HepG2 (cell line): ENCODE results near the gene OR5K2. TPM values are rescaled to one million over a fixed set of nuclear protein-coding genes. Genes with fewer than 3 reads are reported as not detected.

ENCODE experiments used
- ATAC-seq: fragments of 200-7000 bp; cut with Tn5 transposase; 3 replicates; pipeline ENCODE4 v1.9.1; 2020; ENCODE audit warnings: mild to moderate bottlenecking, moderate library complexity
- BruUV-seq: library from RNA; stranded (reverse); fragments of 400-500 nt; replicated peaks from 2 replicates; lab custom pipeline; 2021; lab: Mats Ljungman, UMichigan
- CTCF ChIA-PET: fragments of 300-600 bp; formaldehyde crosslinking; extraction: SDS; loops from one replicate; lab custom pipeline; 2021; ENCODE audit warnings: low total read pairs, inconsistent platforms, low intra/inter-chr PET ratio; lab: Yijun Ruan, JAX
- POLR2A ChIA-PET: fragments of 350-600 bp; sonication (Branson Sonifier 250); formaldehyde crosslinking; loops from one replicate; lab custom pipeline; 2020; ENCODE audit warnings: antibody characterized with exemption, inconsistent platforms; lab: Yijun Ruan, JAX
- DNase-seq: peaks from one replicate; pipeline ENCODE4 v3.0.0-alpha.2; 2015; ENCODE audit warnings: low spot score
- FAIRE-seq: peaks from 3 replicates; lab custom pipeline; 2011; peaks lifted over from hg19 to GRCh38; lab: Jason Lieb, UNC
- H2AFZ ChIP-seq: one replicate; pipeline ENCODE4 v1.6.1; 2011; ENCODE audit warnings: low read length, inconsistent platforms
- H3K27ac ChIP-seq: fragments of 300-600 bp; 3 replicates; pipeline ENCODE4 v1.8.0; 2011; ENCODE audit warnings: mixed run types, mild to moderate bottlenecking, mixed read lengths, low read length, inconsistent platforms; ENCODE audit not compliant: insufficient read depth; ENCODE audit errors: extremely low read length
- H3K27me3 ChIP-seq, 2 experiments: fragments of 200-600 bp in 1 of 2; 2 replicates in 1 of 2; 3 replicates in 1 of 2; pipeline versions ENCODE4 v1.6.0 to v1.8.0; 2011; ENCODE audit warnings: low read length in 2 of 2, mild to moderate bottlenecking in 2 of 2, moderate library complexity in 2 of 2, inconsistent platforms in 1 of 2; ENCODE audit not compliant: insufficient read depth in 2 of 2, control insufficient read depth in 1 of 2
- H3K36me3 ChIP-seq, 2 experiments: fragments of 200-600 bp in 1 of 2; replicated peaks in 1 of 2; 2 replicates in 1 of 2; 3 replicates in 1 of 2; pipeline versions ENCODE4 v1.5.1 to v1.8.0; 2011; ENCODE audit warnings: low read length in 2 of 2, inconsistent platforms in 1 of 2; ENCODE audit not compliant: insufficient read depth in 2 of 2, control insufficient read depth in 1 of 2
- H3K4me1 ChIP-seq: 2 replicates; pipeline ENCODE4 v1.5.1; 2012; ENCODE audit warnings: low read length, inconsistent platforms; ENCODE audit not compliant: insufficient read depth
- H3K4me2 ChIP-seq: 2 replicates; pipeline ENCODE4 v1.6.0; 2011; ENCODE audit warnings: low read depth, low read length, inconsistent platforms
- H3K4me3 ChIP-seq, 3 experiments: fragments of 200-600 bp in 1 of 3; sonication (generic), shearing (Covaris generic) in 1 of 3; replicated peaks in 1 of 3; 2 replicates each; pipeline ENCODE4 v1.5.1; 2011 to 2016; ENCODE audit warnings: low read length in 3 of 3, inconsistent platforms in 2 of 3, low read depth in 2 of 3, mild to moderate bottlenecking in 2 of 3, control low read depth in 1 of 3, mixed read lengths in 1 of 3; ENCODE audit not compliant: insufficient read depth in 1 of 3
- H3K79me2 ChIP-seq: one replicate; pipeline ENCODE4 v1.6.1; 2011; ENCODE audit warnings: low read length, inconsistent platforms; ENCODE audit not compliant: insufficient read depth
- H3K9ac ChIP-seq: 2 replicates; pipeline ENCODE4 v1.6.0; 2011; ENCODE audit warnings: mild to moderate bottlenecking, low read depth, low read length, inconsistent platforms; ENCODE audit not compliant: insufficient read depth
- H3K9me3 ChIP-seq: 2 replicates; pipeline ENCODE4 v1.5.1; 2012; ENCODE audit warnings: mild to moderate bottlenecking, low read length
- H4K20me1 ChIP-seq: 2 replicates; pipeline ENCODE4 v1.6.0; 2011; ENCODE audit warnings: inconsistent platforms, mild to moderate bottlenecking, low read length, moderate library complexity; ENCODE audit not compliant: insufficient read depth
- KAT8 ChIP-seq: IDR thresholded peaks from 2 replicates; pipeline ENCODE4 v1.6.1; 2016; ENCODE audit warnings: missing genetic modification reagents, missing compliant biosample characterization
- KDM5B ChIP-seq: sonication (generic); formaldehyde crosslinking; IDR thresholded peaks from 2 replicates; pipeline ENCODE4 v1.4.0; 2020; ENCODE audit warnings: missing genetic modification reagents, mild to moderate bottlenecking, borderline replicate concordance
- KLF6 ChIP-seq: IDR thresholded peaks from 2 replicates; pipeline ENCODE4 v1.8.0; 2016; ENCODE audit warnings: missing biosample characterization, missing genetic modification reagents
- MAX ChIP-seq: IDR thresholded peaks from 2 replicates; pipeline ENCODE4 v1.6.1; 2012; ENCODE audit warnings: inconsistent platforms
- MAZ ChIP-seq, 2 experiments: sonication (generic) in 1 of 2; formaldehyde crosslinking in 1 of 2; IDR thresholded peaks; 2 replicates each; pipeline versions ENCODE4 v1.5.0 to v1.6.1; 2012 to 2020; ENCODE audit warnings: low read depth in 2 of 2, mild to moderate bottlenecking in 2 of 2, borderline replicate concordance in 1 of 2, improper control_type of control experiment in 1 of 2, low read length in 1 of 2, missing genetic modification reagents in 1 of 2, moderate library complexity in 1 of 2
- RNF219 ChIP-seq: sonication (generic); formaldehyde crosslinking; IDR thresholded peaks from 2 replicates; pipeline ENCODE4 v1.5.0; 2020; ENCODE audit warnings: mild to moderate bottlenecking, missing genetic modification reagents
- RXRA ChIP-seq: sonication (generic); formaldehyde crosslinking; IDR thresholded peaks from 2 replicates; pipeline ENCODE4 v1.5.1; 2020; ENCODE audit warnings: missing genetic modification reagents
- ZBTB3 ChIP-seq: sonication (generic); formaldehyde crosslinking; IDR thresholded peaks from 2 replicates; pipeline ENCODE4 v1.4.0; 2020; ENCODE audit warnings: low read depth, mild to moderate bottlenecking, moderate library complexity, missing genetic modification reagents, borderline replicate concordance
- ZNF646 ChIP-seq: sonication (generic); formaldehyde crosslinking; IDR thresholded peaks from 2 replicates; pipeline ENCODE4 v1.9.0; 2021; ENCODE audit warnings: mild to moderate bottlenecking, missing genetic modification reagents
- WGBS: methylation state at CpG from one replicate; pipeline ENCODE4 v1.1.6; 2017; ENCODE audit warnings: low lambda C conversion rate; 5-methylcytosine and 5-hydroxymethylcytosine counted together
- in situ Hi-C: cut with HindIII; loops from 2 replicates; pipeline ENCODE4 v1.10.0; 2017; ENCODE audit warnings: low pct_unique_long_range_greater_than_20kb; ENCODE audit not compliant: extremely low pct_ligation_motif_present
- intact Hi-C: fragments of 100-400 bp; cut with micrococcal nuclease; formaldehyde crosslinking; loops from one replicate; pipeline ENCODE4 v1.10.0; 2022; ENCODE audit not compliant: unreplicated experiment
- polyA plus RNA-seq, 8 experiments: library from polyadenylated mRNA; depleted of rRNA in 3 of 8; stranded (reverse) in 7 of 8; unstranded in 1 of 8; fragments of >200 nt; fragmentation: Illumina TruSeq in 4 of 8; extraction: Trizol in 4 of 8; gene quantifications; 2 replicates each; pipeline versions ENCODE4 v1.2.1 to v1.2.3, GENCODE V29; 2011 to 2016; ENCODE audit warnings: low read depth in 4 of 8, missing spikeins in 1 of 8, mixed read lengths in 1 of 8; ENCODE audit not compliant: insufficient read depth in 1 of 8
- total RNA-seq, 5 experiments: library from RNA; depleted of rRNA; stranded (reverse); fragments of >200 nt; fragmentation: Illumina TruSeq; extraction: Trizol; gene quantifications; 2 replicates each; pipeline ENCODE4 v1.2.3, GENCODE V29; 2016; ENCODE audit warnings: low read depth in 1 of 5

OR5K2 gene
- total and polyA plus RNA-seq, 2 of the 13 experiments (the other 11 are each of a cell fraction or from before 2014, with no cell fraction given) = not detected

- TF ChIP-seq MAX (no peak), KLF6 (no peak), ZBTB3 (no peak), KAT8 (CRISPR knock-in tag) (no peak)
These were observed 7.1 kb downstream of the OR5K2 start (continued) for GRCh38 chr3:98504539-98504938.

- no peaks in the 10 kb centered on the region for H3K79me2 ChIP-seq
- H3K9ac ChIP-seq = no peak overlapping the region
- in situ Hi-C loops (no loop called here), intact Hi-C loops (no loop called here)
- WGBS = 95% methylated on average over 2 of the region's 2 CpGs
- no peak overlapping the region for H2AFZ ChIP-seq
- H3K4me1 ChIP-seq = no peaks in the 10 kb centered on the region
- TF ChIP-seq RXRA (CRISPR knock-in tag) = no peak
- TF ChIP-seq KDM5B = no peak
- TF ChIP-seq ZNF646 (CRISPR knock-in tag) = no peak
- no peak for TF ChIP-seq MAZ (IDR thresholded peaks at IDR 0.05; ENCODE audit: borderline replicate concordance, low read depth, low read length)
- no peak for TF ChIP-seq MAZ (CRISPR knock-in tag; IDR thresholded peaks at IDR 0.05; ENCODE audit: low read depth)
- no peak for TF ChIP-seq RNF219 (CRISPR knock-in tag)
- DNase-seq (no peak), ATAC-seq (no peak), FAIRE-seq (no peak)
- no peak overlapping the region for H3K4me3 ChIP-seq
- H4K20me1 ChIP-seq = no peaks in the 10 kb centered on the region
- POLR2A ChIA-PET = no interaction called here
- no peaks in the 10 kb centered on the region for H3K27me3 ChIP-seq
- BruUV-seq = no TSS peak
- no peaks in the 10 kb centered on the region for H3K36me3 ChIP-seq
- CTCF ChIA-PET = no interaction called here
- no peaks in the 10 kb centered on the region for H3K9me3 ChIP-seq
- no peak overlapping the region for H3K27ac ChIP-seq
- no peak overlapping the region for H3K4me2 ChIP-seq
These were observed 11.1 kb downstream of the OR5K2 start for GRCh38 chr3:98508582-98508981.
